SU-DHL-6 (cell line): ENCODE data around the gene PPT2.

Source experiments
- CTCF ChIP-seq: fragments of 200-600 bp; sonication (generic); IDR thresholded peaks from one replicate; pipeline ENCODE4 v1.5.1; 2017; ENCODE audit warnings: antibody characterized with exemption, mild to moderate bottlenecking, low read length, moderate library complexity; ENCODE audit not compliant: insufficient read depth, poor library complexity, severe bottlenecking
- EZH2phosphoT487 ChIP-seq: fragments of 200-600 bp; sonication (generic), shearing (Covaris generic); conservative IDR thresholded peaks from 2 replicates; pipeline ENCODE4 v1.6.1; 2018; ENCODE audit warnings: mild to moderate bottlenecking, antibody characterized with exemption, low read length, moderate library complexity, mixed read lengths

- no peak for TF ChIP-seq EZH2phosphoT487
- no peak for TF ChIP-seq CTCF
Observed at GRCh38 chr6:32108094-32108627, 45.8 kb upstream of the PPT2 start.
